NCI-H1436 (cell line): Measurements from ENCODE around the gene NMNAT3.

Experiments
- DNase-seq: peaks from one replicate; lab custom pipeline; 2025; lab: John Stamatoyannopoulos, UW

Gene NMNAT3

GRCh38 chr3:139521144-139521543, 156.6 kb downstream of the NMNAT3 start:
- no peak for DNase-seq

GRCh38 chr3:139519998-139520737, 157.6 kb downstream of the NMNAT3 start:
- peak; percentile 23 for DNase-seq

DNA sequence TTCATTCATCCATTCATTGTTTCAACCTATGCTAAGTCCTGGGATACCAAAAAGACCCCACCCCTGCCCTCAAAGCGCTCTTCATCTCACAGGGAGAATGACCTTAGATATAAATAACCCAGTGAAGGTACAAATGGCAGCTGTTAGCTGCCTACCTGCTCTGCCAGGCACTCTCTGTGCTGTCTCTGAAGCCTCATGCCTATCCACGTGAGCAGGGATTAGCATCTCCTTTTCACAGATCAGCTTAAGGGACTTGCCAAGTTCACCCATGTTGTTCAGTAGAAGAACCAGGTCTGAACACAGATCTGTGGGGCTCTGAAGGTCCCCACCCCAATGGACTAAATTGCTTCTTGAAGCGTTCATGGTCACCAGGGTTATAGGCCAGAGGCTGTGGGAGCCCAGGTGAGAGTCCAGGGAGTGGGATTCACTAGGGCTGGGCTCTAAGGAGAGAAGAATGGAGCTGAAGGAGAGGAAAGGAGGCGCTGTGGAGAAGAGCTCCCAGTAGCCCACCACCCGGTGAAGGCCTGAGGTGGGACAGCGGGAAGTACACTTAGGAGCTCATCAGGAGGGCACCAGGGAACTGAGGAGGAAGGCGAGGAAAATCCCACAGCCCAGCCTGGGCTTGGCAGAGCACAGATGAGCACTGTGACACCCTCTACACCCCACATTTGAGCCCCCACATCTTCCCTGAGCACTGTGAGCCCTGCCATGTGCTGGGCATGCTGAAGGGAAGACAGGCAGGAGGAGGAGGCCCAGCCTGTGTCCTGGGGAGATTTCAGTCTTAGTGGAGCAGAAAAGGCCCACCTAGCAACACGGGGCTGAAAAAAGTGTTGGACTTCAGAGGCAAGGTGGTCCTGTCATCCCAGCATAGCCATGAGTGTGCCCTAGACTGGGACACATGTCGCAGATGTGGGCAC, 158.6 kb downstream of the NMNAT3 start:
- no peak for DNase-seq

GRCh38 chr3:139518306-139518705, 159.5 kb downstream of the NMNAT3 start:
- no peak for DNase-seq

- DNase-seq: no peak
These were observed 160.3 kb downstream of the NMNAT3 start for GRCh38 chr3:139517321-139518065.

GRCh38 chr3:139514741-139515140, 163.0 kb downstream of the NMNAT3 start:
- no peak for DNase-seq
